BLaER1 (cell line): ENCODE measurements around the gene POLE.

Experiments
- H3K27ac ChIP-seq: shearing (Covaris generic); formaldehyde crosslinking; 2 replicates; pipeline ENCODE4 v1.8.1; 2022
- H3K27me3 ChIP-seq: shearing (Covaris generic); formaldehyde crosslinking; 2 replicates; pipeline ENCODE4 v1.8.1; 2022
- H3K36me3 ChIP-seq: shearing (Covaris generic); formaldehyde crosslinking; 2 replicates; pipeline ENCODE4 v1.8.1; 2022
- H3K4me1 ChIP-seq: shearing (Covaris generic); formaldehyde crosslinking; 2 replicates; pipeline ENCODE4 v1.8.1; 2022
- H3K4me2 ChIP-seq: shearing (Covaris generic); formaldehyde crosslinking; 2 replicates; pipeline ENCODE4 v1.8.1; 2022
- H3K4me3 ChIP-seq: shearing (Covaris generic); formaldehyde crosslinking; 2 replicates; pipeline ENCODE4 v1.8.1; 2022
- H3K9ac ChIP-seq: shearing (Covaris generic); formaldehyde crosslinking; 2 replicates; pipeline ENCODE4 v1.8.1; 2022
- H3K9me3 ChIP-seq: shearing (Covaris generic); formaldehyde crosslinking; 2 replicates; pipeline ENCODE4 v1.8.1; 2022
- H4K20me1 ChIP-seq: shearing (Covaris generic); formaldehyde crosslinking; 2 replicates; pipeline ENCODE4 v1.8.1; 2022
- Cebpa-rat ChIP-seq: shearing (Covaris generic); IDR thresholded peaks from 2 replicates; pipeline ENCODE4 v1.8.1; 2022

Gene POLE

GRCh38 chr12:132577191-132577920, 109.8 kb downstream of the POLE start:
- peaks cover 99% of the 10 kb centered on the region for H3K36me3 ChIP-seq
- no peak overlapping the region for H3K4me2 ChIP-seq
- peak overlapping the region; percentile 9; the same call in 1 of the 2 replicates for H3K27ac ChIP-seq

GRCh38 chr12:132576701-132577100, 110.4 kb downstream of the POLE start:
- Histone ChIP-seq H3K9ac (no peak overlapping the region), H3K4me2 (no peak overlapping the region), H3K4me3 (no peak overlapping the region), H3K9me3 (no peaks in the 10 kb centered on the region), H4K20me1 (peaks cover 100% of the 10 kb centered on the region), H3K36me3 (peaks cover 100% of the 10 kb centered on the region), H3K27ac (no peak overlapping the region), H3K27me3 (no peaks in the 10 kb centered on the region), H3K4me1 (peaks cover 12% of the 10 kb centered on the region; the same call in 1 of the 2 replicates)
- no peak for TF ChIP-seq Cebpa-rat

More at GRCh38 chr12:132577191-132577920, 109.8 kb downstream of the POLE start:
- no peak overlapping the region for H3K4me3 ChIP-seq
- no peak overlapping the region for H3K9ac ChIP-seq
- H3K9me3 ChIP-seq = no peaks in the 10 kb centered on the region
- no peak for TF ChIP-seq Cebpa-rat
- H3K27me3 ChIP-seq = no peaks in the 10 kb centered on the region
- peaks cover 12% of the 10 kb centered on the region; the same call in 1 of the 2 replicates for H3K4me1 ChIP-seq
- peaks cover 98% of the 10 kb centered on the region for H4K20me1 ChIP-seq

GRCh38 chr12:132575661-132576060, 111.5 kb downstream of the POLE start:
- no peak overlapping the region for H3K9ac ChIP-seq
- no peak for TF ChIP-seq Cebpa-rat
- peaks cover 99% of the 10 kb centered on the region for H4K20me1 ChIP-seq
- peaks cover 12% of the 10 kb centered on the region; the same call in 1 of the 2 replicates for H3K4me1 ChIP-seq
- peaks cover 98% of the 10 kb centered on the region for H3K36me3 ChIP-seq
- H3K4me3 ChIP-seq = no peak overlapping the region
- no peak overlapping the region for H3K27ac ChIP-seq
- no peak overlapping the region for H3K4me2 ChIP-seq
- H3K27me3 ChIP-seq = no peaks in the 10 kb centered on the region
- H3K9me3 ChIP-seq = no peaks in the 10 kb centered on the region

- Histone ChIP-seq H3K27me3 (no peaks in the 10 kb centered on the region), H3K4me2 (no peak overlapping the region), H3K9ac (no peak overlapping the region), H3K4me1 (peaks cover 16% of the 10 kb centered on the region), H3K27ac (no peak overlapping the region), H3K4me3 (no peak overlapping the region), H4K20me1 (peaks cover 99% of the 10 kb centered on the region), H3K9me3 (no peaks in the 10 kb centered on the region), H3K36me3 (peaks cover 98% of the 10 kb centered on the region)
- no peak for TF ChIP-seq Cebpa-rat
These were observed 112.7 kb downstream of the POLE start for GRCh38 chr12:132574271-132574996.
